Activated B cell treated with CpG ODN at 0.5 μM for 24 hours (primary cell): Measurements from ENCODE around the gene SHISA7. TPM values are rescaled to one million over a fixed set of nuclear protein-coding genes. Genes with fewer than 3 reads are reported as not detected.

Experiments
- ATAC-seq: fragments of 200-7000 bp; cut with Tn5 transposase; one replicate; pipeline ENCODE4 v1.10.0; 2021; ENCODE audit warnings: low read depth, mild to moderate bottlenecking, moderate library complexity
- CTCF ChIA-PET: fragments of 350-600 bp; sonication (Branson Sonifier 250); formaldehyde crosslinking; loops from one replicate; lab custom pipeline; 2021; ENCODE audit warnings: antibody characterized with exemption; lab: Charles Lee
- POLR2A ChIA-PET: fragments of 350-600 bp; sonication (Branson Sonifier 250); formaldehyde crosslinking; loops from one replicate; lab custom pipeline; 2021; ENCODE audit warnings: antibody characterized with exemption; lab: Charles Lee
- DNase-seq: peaks from one replicate; pipeline ENCODE4 v3.0.0; 2022
- H3K27ac Mint-ChIP-seq: one replicate; pipeline ENCODE4 v1.8.0; 2020; ENCODE audit warnings: mixed read lengths
- H3K27me3 Mint-ChIP-seq: one replicate; pipeline ENCODE4 v1.8.0; 2021; ENCODE audit warnings: mixed read lengths
- H3K36me3 Mint-ChIP-seq: one replicate; pipeline ENCODE4 v1.8.0; 2021; ENCODE audit warnings: low read depth, mixed read lengths
- H3K4me1 Mint-ChIP-seq: one replicate; pipeline ENCODE4 v1.8.0; 2021; ENCODE audit warnings: mixed read lengths
- H3K4me3 Mint-ChIP-seq: one replicate; pipeline ENCODE4 v1.8.0; 2020; ENCODE audit warnings: mild to moderate bottlenecking, mixed read lengths
- H3K9me3 Mint-ChIP-seq: one replicate; pipeline ENCODE4 v1.8.0; 2020; ENCODE audit warnings: mixed read lengths
- intact Hi-C: fragments of 100-400 bp; cut with micrococcal nuclease; formaldehyde crosslinking; loops from one replicate; pipeline ENCODE4 v1.15.1; 2024
- total RNA-seq: library from RNA; stranded (reverse); gene quantifications from 2 replicates; pipeline ENCODE4 v1.2.3, GENCODE V29; 2022
- TF ChIP-seq, protein P1 (sequence below): fragments of 200-600 bp; IDR thresholded peaks from one replicate; pipeline ENCODE4 v1.8.0; 2022; ENCODE audit warnings: antibody characterized with exemption, mild to moderate bottlenecking

Gene SHISA7
- total RNA-seq, 1 donor from 2014 or later, result not detected

- H3K9me3 Mint-ChIP-seq, result no peaks in the 10 kb centered on the region
- no peaks in the 10 kb centered on the region for H3K4me1 Mint-ChIP-seq
- H3K4me3 Mint-ChIP-seq, result no peak overlapping the region
- no peak for DNase-seq
- no peak for ATAC-seq
- no peak overlapping the region for H3K27ac Mint-ChIP-seq
- ChIA-PET CTCF (no interaction called here), POLR2A (no interaction called here)
- peaks cover 48% of the 10 kb centered on the region for H3K27me3 Mint-ChIP-seq
- TF ChIP-seq, protein P1, sequence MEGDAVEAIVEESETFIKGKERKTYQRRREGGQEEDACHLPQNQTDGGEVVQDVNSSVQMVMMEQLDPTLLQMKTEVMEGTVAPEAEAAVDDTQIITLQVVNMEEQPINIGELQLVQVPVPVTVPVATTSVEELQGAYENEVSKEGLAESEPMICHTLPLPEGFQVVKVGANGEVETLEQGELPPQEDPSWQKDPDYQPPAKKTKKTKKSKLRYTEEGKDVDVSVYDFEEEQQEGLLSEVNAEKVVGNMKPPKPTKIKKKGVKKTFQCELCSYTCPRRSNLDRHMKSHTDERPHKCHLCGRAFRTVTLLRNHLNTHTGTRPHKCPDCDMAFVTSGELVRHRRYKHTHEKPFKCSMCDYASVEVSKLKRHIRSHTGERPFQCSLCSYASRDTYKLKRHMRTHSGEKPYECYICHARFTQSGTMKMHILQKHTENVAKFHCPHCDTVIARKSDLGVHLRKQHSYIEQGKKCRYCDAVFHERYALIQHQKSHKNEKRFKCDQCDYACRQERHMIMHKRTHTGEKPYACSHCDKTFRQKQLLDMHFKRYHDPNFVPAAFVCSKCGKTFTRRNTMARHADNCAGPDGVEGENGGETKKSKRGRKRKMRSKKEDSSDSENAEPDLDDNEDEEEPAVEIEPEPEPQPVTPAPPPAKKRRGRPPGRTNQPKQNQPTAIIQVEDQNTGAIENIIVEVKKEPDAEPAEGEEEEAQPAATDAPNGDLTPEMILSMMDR, result no peak
- H3K36me3 Mint-ChIP-seq, result no peaks in the 10 kb centered on the region
- intact Hi-C loops, result no loop called here
These were observed 8.7 kb downstream of the SHISA7 start for GRCh38 chr19:55434356-55434919.

DNA sequence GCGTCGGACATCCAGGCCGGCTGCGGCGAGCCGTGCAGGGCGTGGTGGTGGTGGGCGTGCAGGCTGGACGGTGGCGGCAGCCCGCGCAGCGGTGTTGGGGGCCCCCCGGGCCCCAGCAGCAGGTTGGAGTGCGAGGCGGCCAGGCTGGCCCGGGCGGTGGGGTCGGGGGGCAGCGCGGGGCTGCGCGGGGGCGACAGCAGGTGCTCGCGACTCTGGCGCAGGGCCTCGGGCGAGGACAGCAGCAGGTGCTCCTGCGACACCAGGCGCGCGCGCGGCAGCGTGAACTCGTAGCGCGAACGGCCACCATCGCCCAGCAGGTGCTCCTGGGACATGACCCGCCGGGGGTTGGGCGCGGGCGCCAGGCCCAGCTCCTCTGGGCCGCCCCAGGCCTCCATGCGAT, 9.8 kb downstream of the SHISA7 start:
- intact Hi-C loops, result no loop called here
- ChIA-PET CTCF (no interaction called here), POLR2A (no interaction called here)
- Mint-ChIP-seq H3K9me3 (no peaks in the 10 kb centered on the region), H3K27me3 (peaks cover 45% of the 10 kb centered on the region), H3K36me3 (no peaks in the 10 kb centered on the region), H3K4me3 (no peak overlapping the region), H3K4me1 (no peaks in the 10 kb centered on the region), H3K27ac (no peak overlapping the region)
- DNase-seq, result no peak
- ATAC-seq, result no peak
- TF ChIP-seq, protein P1, result no peak

GRCh38 chr19:55432241-55432959, 10.7 kb downstream of the SHISA7 start:
- ATAC-seq (no peak), DNase-seq (no peak)
- TF ChIP-seq, protein P1, result no peak
- ChIA-PET POLR2A (no interaction called here), CTCF (no interaction called here)
- Mint-ChIP-seq H3K36me3 (no peaks in the 10 kb centered on the region), H3K27me3 (peaks cover 42% of the 10 kb centered on the region), H3K4me1 (no peaks in the 10 kb centered on the region), H3K4me3 (no peak overlapping the region), H3K27ac (no peak overlapping the region), H3K9me3 (no peaks in the 10 kb centered on the region)
- intact Hi-C loops, result no loop called here

DNA sequence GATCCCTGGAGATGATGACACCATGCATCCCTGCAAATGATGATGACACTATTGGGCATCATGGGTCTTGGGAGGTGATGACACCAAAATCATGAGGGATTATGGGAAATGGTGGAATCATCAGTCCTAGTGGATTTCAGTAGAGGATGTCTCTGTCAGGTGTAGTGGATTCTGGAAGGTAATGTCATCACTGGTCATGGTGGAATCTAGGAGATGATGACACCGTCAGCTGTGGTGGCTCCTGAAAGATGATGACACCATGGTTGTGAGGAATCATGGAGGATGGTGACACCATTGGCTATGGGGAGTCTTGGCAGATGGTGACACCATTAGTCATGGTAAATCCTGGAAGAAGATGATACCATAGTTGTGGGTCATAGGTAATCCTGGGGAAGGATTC, 11.9 kb downstream of the SHISA7 start:
- ChIA-PET POLR2A (no interaction called here), CTCF (no interaction called here)
- DNase-seq (no peak), ATAC-seq (no peak)
- TF ChIP-seq, protein P1, result no peak
- no peaks in the 10 kb centered on the region for H3K36me3 Mint-ChIP-seq
- no peaks in the 10 kb centered on the region for H3K4me1 Mint-ChIP-seq
- peaks cover 35% of the 10 kb centered on the region for H3K27me3 Mint-ChIP-seq
- intact Hi-C loops, result no loop called here
- H3K4me3 Mint-ChIP-seq, result no peak overlapping the region
- no peak overlapping the region for H3K27ac Mint-ChIP-seq
- H3K9me3 Mint-ChIP-seq, result no peaks in the 10 kb centered on the region

DNA sequence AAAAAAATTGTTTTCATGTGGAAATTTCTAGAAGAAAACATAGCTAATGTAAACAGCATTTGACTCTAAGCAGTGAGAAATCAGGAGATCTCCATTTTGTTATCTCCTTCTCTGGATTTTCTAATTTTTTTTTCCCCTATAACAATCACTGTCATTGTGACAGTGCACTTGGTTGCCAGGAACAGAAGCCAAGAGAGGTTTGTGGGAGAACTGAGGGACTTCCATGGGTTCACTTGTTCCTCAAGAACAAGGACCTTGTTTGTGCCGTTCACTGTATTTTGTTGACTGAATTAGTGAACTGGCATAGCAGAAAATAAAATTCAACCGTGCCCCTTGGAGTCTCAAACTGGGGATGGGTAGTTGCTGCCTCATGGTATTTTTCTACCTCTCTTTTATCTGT, 17.1 kb downstream of the SHISA7 start:
- Mint-ChIP-seq H3K4me3 (no peak overlapping the region), H3K4me1 (no peaks in the 10 kb centered on the region), H3K9me3 (no peaks in the 10 kb centered on the region), H3K36me3 (no peaks in the 10 kb centered on the region), H3K27ac (no peak overlapping the region), H3K27me3 (peaks cover 36% of the 10 kb centered on the region)
- CTCF ChIA-PET, result interaction anchor here (0.7 kb wide), 1 partner anchor 10 kb away, joined by 3 read pairs; no protein-coding TSS in a partner anchor
- TF ChIP-seq, protein P1, result no peak
- DNase-seq, result no peak
- POLR2A ChIA-PET, result no interaction called here
- intact Hi-C loops, result no loop called here
- ATAC-seq, result no peak
